ENCODE data around the gene TCF19. TPM values are rescaled to one million over a fixed set of nuclear protein-coding genes. Genes with fewer than 3 reads are reported as not detected.

Gene TCF19
- total RNA-seq, 1 experiment from 2014 or later = 49.5 TPM

- H3K36me3 Mint-ChIP-seq (ENCODE audit: insufficient read depth, unreplicated experiment) = peaks cover 61% of the 10 kb centered on the region
- CTCF ChIA-PET = interaction anchor here (0.7 to 1.2 kb wide), 4 partner anchors 11 to 446 kb away, joined by 3 to 6 read pairs (median 3); partner anchors contain the start of gene PSORS1C1
Observed at GRCh38 chr6:31152781-31153180, 5.6 kb upstream of the TCF19 start.

GRCh38 chr6:31154436-31154835, 4.0 kb upstream of the TCF19 start:
- BruUV-seq (replicated peaks) = no TSS peak
- intact Hi-C loops (cut with micrococcal nuclease; ENCODE audit: unreplicated experiment) = no loop called here
- no peak overlapping the region for H3K4me3 Mint-ChIP-seq (ENCODE audit: low read depth, unreplicated experiment)
- peaks cover 32% of the 10 kb centered on the region for H3K4me1 Mint-ChIP-seq (ENCODE audit: low read depth, unreplicated experiment)
- H3K9me3 Mint-ChIP-seq (ENCODE audit: low read depth, unreplicated experiment) = no peaks in the 10 kb centered on the region
- H3K36me3 Mint-ChIP-seq (ENCODE audit: insufficient read depth, unreplicated experiment) = peaks cover 66% of the 10 kb centered on the region
- no peak overlapping the region for H3K27ac Mint-ChIP-seq (ENCODE audit: unreplicated experiment)
- H3K27me3 Mint-ChIP-seq (ENCODE audit: unreplicated experiment) = no peaks in the 10 kb centered on the region
- TF ChIP-seq, protein P1, sequence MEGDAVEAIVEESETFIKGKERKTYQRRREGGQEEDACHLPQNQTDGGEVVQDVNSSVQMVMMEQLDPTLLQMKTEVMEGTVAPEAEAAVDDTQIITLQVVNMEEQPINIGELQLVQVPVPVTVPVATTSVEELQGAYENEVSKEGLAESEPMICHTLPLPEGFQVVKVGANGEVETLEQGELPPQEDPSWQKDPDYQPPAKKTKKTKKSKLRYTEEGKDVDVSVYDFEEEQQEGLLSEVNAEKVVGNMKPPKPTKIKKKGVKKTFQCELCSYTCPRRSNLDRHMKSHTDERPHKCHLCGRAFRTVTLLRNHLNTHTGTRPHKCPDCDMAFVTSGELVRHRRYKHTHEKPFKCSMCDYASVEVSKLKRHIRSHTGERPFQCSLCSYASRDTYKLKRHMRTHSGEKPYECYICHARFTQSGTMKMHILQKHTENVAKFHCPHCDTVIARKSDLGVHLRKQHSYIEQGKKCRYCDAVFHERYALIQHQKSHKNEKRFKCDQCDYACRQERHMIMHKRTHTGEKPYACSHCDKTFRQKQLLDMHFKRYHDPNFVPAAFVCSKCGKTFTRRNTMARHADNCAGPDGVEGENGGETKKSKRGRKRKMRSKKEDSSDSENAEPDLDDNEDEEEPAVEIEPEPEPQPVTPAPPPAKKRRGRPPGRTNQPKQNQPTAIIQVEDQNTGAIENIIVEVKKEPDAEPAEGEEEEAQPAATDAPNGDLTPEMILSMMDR (IDR thresholded peaks at IDR 0.05; ENCODE audit: unreplicated experiment) = no peak
- no peak for DNase-seq
- CTCF ChIA-PET = no interaction called here

More at GRCh38 chr6:31152781-31153180, 5.6 kb upstream of the TCF19 start:
- TF ChIP-seq, protein P1 (IDR thresholded peaks at IDR 0.05; ENCODE audit: unreplicated experiment) = no peak
- Mint-ChIP-seq H3K4me1 (ENCODE audit: low read depth, unreplicated experiment) (peaks cover 15% of the 10 kb centered on the region), H3K27me3 (ENCODE audit: unreplicated experiment) (no peaks in the 10 kb centered on the region), H3K4me3 (ENCODE audit: low read depth, unreplicated experiment) (no peak overlapping the region), H3K9me3 (ENCODE audit: low read depth, unreplicated experiment) (no peaks in the 10 kb centered on the region), H3K27ac (ENCODE audit: unreplicated experiment) (no peak overlapping the region)
- BruUV-seq (replicated peaks) = no TSS peak
- DNase-seq = no peak
- intact Hi-C loops (cut with micrococcal nuclease; ENCODE audit: unreplicated experiment) = no loop called here

DNA sequence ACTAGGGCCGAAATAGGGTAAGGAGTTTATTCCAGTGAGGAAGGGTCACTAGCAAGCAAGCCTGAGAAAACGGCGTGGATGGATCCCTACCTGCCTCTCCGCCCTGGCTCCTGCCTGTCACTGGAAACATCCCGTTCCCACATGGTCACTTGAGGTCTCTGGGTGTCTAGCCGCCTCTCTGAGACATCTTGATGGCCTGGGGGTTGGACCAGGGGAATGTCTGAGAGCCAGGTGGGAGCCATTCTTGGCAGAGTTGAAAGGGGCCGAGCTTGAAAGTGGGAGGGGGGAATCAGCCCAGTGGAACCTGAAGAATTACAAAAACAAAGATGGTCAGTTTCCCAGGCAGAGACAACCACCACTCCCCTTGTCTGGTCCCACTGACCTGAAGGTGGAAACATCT, 1.7 kb upstream of the TCF19 start:
- CTCF ChIA-PET = no interaction called here
- DNase-seq = no peak
- H3K36me3 Mint-ChIP-seq (ENCODE audit: insufficient read depth, unreplicated experiment) = peaks cover 69% of the 10 kb centered on the region
- no TSS peak for BruUV-seq (replicated peaks)
- H3K27me3 Mint-ChIP-seq (ENCODE audit: unreplicated experiment) = no peaks in the 10 kb centered on the region
- TF ChIP-seq, protein P1 (IDR thresholded peaks at IDR 0.05; ENCODE audit: unreplicated experiment) = no peak
- H3K9me3 Mint-ChIP-seq (ENCODE audit: low read depth, unreplicated experiment) = no peaks in the 10 kb centered on the region
- intact Hi-C loops (cut with micrococcal nuclease; ENCODE audit: unreplicated experiment) = no loop called here
- peak overlapping the region; percentile 99 for H3K4me3 Mint-ChIP-seq (ENCODE audit: low read depth, unreplicated experiment)
- no peak overlapping the region for H3K27ac Mint-ChIP-seq (ENCODE audit: unreplicated experiment)
- peaks cover 38% of the 10 kb centered on the region for H3K4me1 Mint-ChIP-seq (ENCODE audit: low read depth, unreplicated experiment)

DNA sequence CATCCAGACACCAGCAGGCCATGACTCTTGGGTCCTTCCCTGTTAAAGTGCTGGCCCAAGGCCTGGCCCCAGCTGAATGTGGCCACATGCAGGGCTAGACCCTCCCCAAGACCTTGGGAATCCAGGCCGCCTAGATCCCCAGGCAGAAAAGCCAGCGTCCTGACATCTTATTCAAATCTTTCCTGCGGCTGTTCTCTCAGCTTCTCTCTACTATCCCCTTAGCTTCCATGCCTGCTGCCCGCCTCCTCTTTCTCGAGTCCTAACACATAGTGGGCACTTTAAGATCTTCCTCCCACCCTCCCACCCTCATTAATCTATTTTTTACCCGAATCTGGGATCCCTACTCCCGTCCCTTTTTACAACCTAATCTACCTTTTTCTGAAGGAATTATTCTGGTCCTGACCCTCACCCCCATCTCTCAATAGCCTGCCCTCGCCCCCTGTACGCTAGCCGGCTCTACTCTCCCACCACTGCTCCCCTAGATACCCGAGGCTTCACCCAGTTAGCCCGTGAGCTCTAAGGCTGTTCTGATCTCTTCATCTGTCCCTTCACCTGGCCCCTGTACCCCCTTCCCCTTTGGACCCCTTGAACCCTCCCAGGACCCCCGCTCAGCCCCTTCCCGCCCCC, 763 bp upstream of the TCF19 start, which contains the start of gene CCHCR1:
TSS of gene CCHCR1 (minus strand) at position 290 of the 627 bp plus-strand sequence. CDS start at position 88, 202 bp downstream.
- peaks cover 46% of the 10 kb centered on the region for H3K4me1 Mint-ChIP-seq (ENCODE audit: low read depth, unreplicated experiment)
- TF ChIP-seq, protein P1 (IDR thresholded peaks at IDR 0.05; ENCODE audit: unreplicated experiment) = no peak
- CTCF ChIA-PET = interaction anchor here (1.2 to 2.5 kb wide), 11 partner anchors 8 to 209 kb away, joined by 3 to 11 read pairs (median 7); partner anchors contain the start of gene POU5F1
- intact Hi-C loops (cut with micrococcal nuclease; ENCODE audit: unreplicated experiment) = loop anchor here (2.0 kb wide), 1 partner anchor 21 kb away; no protein-coding TSS in a partner anchor
- no TSS peak for BruUV-seq (replicated peaks)
- H3K36me3 Mint-ChIP-seq (ENCODE audit: insufficient read depth, unreplicated experiment) = peaks cover 73% of the 10 kb centered on the region
- H3K4me3 Mint-ChIP-seq (ENCODE audit: low read depth, unreplicated experiment) = peak within 1 kb of the TSS; percentile 99
- peak within 1 kb of the TSS; percentile 91 for H3K27ac Mint-ChIP-seq (ENCODE audit: unreplicated experiment)
- no peaks in the 10 kb centered on the region for H3K27me3 Mint-ChIP-seq (ENCODE audit: unreplicated experiment)
- no peak for DNase-seq
- no peaks in the 10 kb centered on the region for H3K9me3 Mint-ChIP-seq (ENCODE audit: low read depth, unreplicated experiment)

All from Calu3 (cell line).